Uterus (tissue), 4 donors: ENCODE results near the gene VAV3. TPM values are rescaled to one million over a fixed set of nuclear protein-coding genes. Genes with fewer than 3 reads are reported as not detected.
"Not testable (repeated sequence)": the region's sequence is repeated elsewhere in the genome, so short reads cannot be mapped to it uniquely, and the experiment has no call there.

Experiments used
- DNase-seq, 2 donors: peaks; one replicate each; pipeline ENCODE4 v3.0.0-alpha.2; 2019 to 2020
- H3K27ac ChIP-seq, 2 donors: fragments of 200-600 bp; sonication (generic); 1 replicate in 1 of 2; 2 replicates in 1 of 2; pipeline ENCODE4 v1.5.1; 2016 to 2018
- H3K27me3 ChIP-seq, 2 donors: fragments of 200-600 bp; sonication (generic); one replicate each; pipeline ENCODE4 v1.5.1; 2018 to 2019; ENCODE audit warnings: control low read depth in 1 of 2
- H3K36me3 ChIP-seq, 2 donors: fragments of 200-600 bp; sonication (generic); one replicate each; pipeline ENCODE4 v1.5.1; 2019; ENCODE audit warnings: control low read depth in 1 of 2
- H3K4me1 ChIP-seq, 2 donors: fragments of 200-600 bp; sonication (generic); one replicate each; pipeline ENCODE4 v1.5.1; 2018 to 2019; ENCODE audit warnings: control low read depth in 1 of 2
- H3K4me3 ChIP-seq, 2 donors: fragments of 200-600 bp; sonication (generic); 1 replicate in 1 of 2; 2 replicates in 1 of 2; pipeline ENCODE4 v1.5.1; 2018 to 2019; ENCODE audit warnings: mild to moderate bottlenecking in 1 of 2
- H3K9me3 ChIP-seq, 2 donors: fragments of 200-600 bp; sonication (generic); one replicate each; pipeline ENCODE4 v1.5.1; 2019; ENCODE audit warnings: control low read depth in 1 of 2
- POLR2A ChIP-seq, 2 donors: fragments of 450-650 bp; IDR thresholded peaks; one replicate each; pipeline ENCODE4 v1.6.1; 2016; ENCODE audit warnings: antibody characterized with exemption in 2 of 2, mild to moderate bottlenecking in 1 of 2, moderate library complexity in 1 of 2
- intact Hi-C: fragments of 100-400 bp; cut with DNase I; formaldehyde crosslinking; loops from one replicate; pipeline ENCODE4 v1.15.1; 2023; ENCODE audit warnings: low total_unique reads
- total RNA-seq, 4 donors: library from RNA; depleted of rRNA in 3 of 4; stranded (reverse); fragments of >200 nt in 3 of 4; gene quantifications; one replicate each; pipeline versions ENCODE4 v1.1.0 to v1.2.4, GENCODE V29; 2014 to 2023
- TF ChIP-seq, protein P1 (sequence below), 4 experiments: fragments of 200-600 bp in 2 of 4; fragments of 450-650 bp in 2 of 4; sonication (generic) in 2 of 4; IDR thresholded peaks; one replicate each; pipeline ENCODE4 v1.5.1; 2016 to 2019; ENCODE audit warnings: antibody characterized with exemption in 4 of 4, mild to moderate bottlenecking in 2 of 4, moderate library complexity in 1 of 4
- donor health status: DM: yes; HTN: yes; CAD: no.

Gene VAV3
- total RNA-seq, 4 donors from 2014 or later, result 0.88 to 22.5 (median 8.6) TPM

DNA sequence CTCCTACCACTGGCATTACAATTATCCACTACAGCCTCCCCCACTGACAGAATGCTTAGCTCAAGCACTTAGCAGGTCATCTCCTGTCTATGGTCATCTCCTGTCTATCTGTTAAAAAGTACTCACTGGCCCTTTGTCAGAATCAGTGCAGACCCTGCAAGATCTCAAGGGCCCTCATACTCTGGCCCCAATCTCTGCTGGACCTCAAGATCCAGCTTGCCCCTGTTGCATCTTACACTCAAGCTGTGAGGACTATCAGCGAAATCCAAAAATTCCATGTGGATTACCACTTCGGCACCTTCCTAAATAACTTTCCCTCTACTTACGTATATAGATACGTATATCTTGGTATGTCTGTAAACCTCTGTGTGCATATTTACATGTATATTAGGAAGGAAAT is 101.6 kb downstream of the VAV3 start:
- DNase-seq, result no peak
- Histone ChIP-seq H3K36me3 (no peaks in the 10 kb centered on the region), H3K4me3 (no peak overlapping the region), H3K27me3 (no peaks in the 10 kb centered on the region), H3K4me1 (no peaks in the 10 kb centered on the region), H3K9me3 (no peaks in the 10 kb centered on the region), H3K27ac (no peak overlapping the region)
- no peak for TF ChIP-seq POLR2A (IDR thresholded peaks at IDR 0.05)
- TF ChIP-seq, protein P1, sequence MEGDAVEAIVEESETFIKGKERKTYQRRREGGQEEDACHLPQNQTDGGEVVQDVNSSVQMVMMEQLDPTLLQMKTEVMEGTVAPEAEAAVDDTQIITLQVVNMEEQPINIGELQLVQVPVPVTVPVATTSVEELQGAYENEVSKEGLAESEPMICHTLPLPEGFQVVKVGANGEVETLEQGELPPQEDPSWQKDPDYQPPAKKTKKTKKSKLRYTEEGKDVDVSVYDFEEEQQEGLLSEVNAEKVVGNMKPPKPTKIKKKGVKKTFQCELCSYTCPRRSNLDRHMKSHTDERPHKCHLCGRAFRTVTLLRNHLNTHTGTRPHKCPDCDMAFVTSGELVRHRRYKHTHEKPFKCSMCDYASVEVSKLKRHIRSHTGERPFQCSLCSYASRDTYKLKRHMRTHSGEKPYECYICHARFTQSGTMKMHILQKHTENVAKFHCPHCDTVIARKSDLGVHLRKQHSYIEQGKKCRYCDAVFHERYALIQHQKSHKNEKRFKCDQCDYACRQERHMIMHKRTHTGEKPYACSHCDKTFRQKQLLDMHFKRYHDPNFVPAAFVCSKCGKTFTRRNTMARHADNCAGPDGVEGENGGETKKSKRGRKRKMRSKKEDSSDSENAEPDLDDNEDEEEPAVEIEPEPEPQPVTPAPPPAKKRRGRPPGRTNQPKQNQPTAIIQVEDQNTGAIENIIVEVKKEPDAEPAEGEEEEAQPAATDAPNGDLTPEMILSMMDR (IDR thresholded peaks at IDR 0.05), result no peak
- intact Hi-C loops, result no loop called here

DNA sequence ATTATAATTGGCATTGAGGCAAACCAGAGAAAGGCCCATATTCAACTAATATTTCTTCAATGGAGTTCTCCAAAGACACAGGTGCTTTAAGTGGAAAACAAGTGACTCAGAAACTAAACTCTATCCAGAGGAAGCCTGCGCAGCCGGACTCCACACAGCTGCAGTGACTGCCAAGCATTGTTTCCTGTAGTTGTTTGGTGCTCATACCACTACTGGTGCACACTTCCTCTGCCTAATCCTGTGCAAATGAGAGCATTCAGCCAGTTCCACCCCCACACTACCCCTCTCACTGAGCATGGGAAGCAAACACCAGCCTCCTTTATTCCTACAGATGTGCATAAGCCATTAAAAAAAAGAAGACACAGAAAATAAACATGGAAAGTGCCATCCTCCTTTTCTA is 102.9 kb downstream of the VAV3 start:
- intact Hi-C loops, result no loop called here
- Histone ChIP-seq H3K27me3 (no peaks in the 10 kb centered on the region), H3K36me3 (no peaks in the 10 kb centered on the region), H3K4me3 (no peak overlapping the region), H3K27ac (no peak overlapping the region), H3K9me3 (no peaks in the 10 kb centered on the region), H3K4me1 (no peaks in the 10 kb centered on the region)
- DNase-seq, result no peak
- TF ChIP-seq, protein P1 (IDR thresholded peaks at IDR 0.05), result no peak
- TF ChIP-seq POLR2A (IDR thresholded peaks at IDR 0.05), result no peak

DNA sequence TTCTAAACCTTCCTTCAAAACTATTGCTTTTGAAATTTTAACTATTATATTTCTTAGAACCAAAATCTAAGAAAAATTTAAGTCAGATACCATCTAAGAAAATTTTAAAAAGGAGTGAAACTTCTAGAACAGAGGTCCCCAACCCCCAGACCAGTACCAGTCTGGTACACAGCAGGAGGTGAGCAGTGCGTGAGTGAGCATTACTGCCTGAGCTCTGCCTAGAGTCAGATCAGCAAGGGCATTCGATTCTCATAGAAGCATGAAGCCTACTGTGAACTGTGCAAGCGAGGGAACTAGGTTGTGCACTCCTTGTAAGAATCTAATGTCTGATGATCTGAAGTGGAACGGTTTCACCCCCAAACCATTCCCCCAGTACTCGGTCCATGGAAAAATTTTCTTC is 106.7 kb downstream of the VAV3 start:
- no peaks in the 10 kb centered on the region for H3K9me3 ChIP-seq
- intact Hi-C loops, result no loop called here
- no peak overlapping the region for H3K4me3 ChIP-seq
- H3K27me3 ChIP-seq, result no peaks in the 10 kb centered on the region
- H3K36me3 ChIP-seq, result no peaks in the 10 kb centered on the region
- no peak for DNase-seq
- no peaks in the 10 kb centered on the region for H3K4me1 ChIP-seq
- no peak overlapping the region for H3K27ac ChIP-seq
- TF ChIP-seq POLR2A (IDR thresholded peaks at IDR 0.05), result no peak
- TF ChIP-seq, protein P1 (IDR thresholded peaks at IDR 0.05), result no peak

DNA sequence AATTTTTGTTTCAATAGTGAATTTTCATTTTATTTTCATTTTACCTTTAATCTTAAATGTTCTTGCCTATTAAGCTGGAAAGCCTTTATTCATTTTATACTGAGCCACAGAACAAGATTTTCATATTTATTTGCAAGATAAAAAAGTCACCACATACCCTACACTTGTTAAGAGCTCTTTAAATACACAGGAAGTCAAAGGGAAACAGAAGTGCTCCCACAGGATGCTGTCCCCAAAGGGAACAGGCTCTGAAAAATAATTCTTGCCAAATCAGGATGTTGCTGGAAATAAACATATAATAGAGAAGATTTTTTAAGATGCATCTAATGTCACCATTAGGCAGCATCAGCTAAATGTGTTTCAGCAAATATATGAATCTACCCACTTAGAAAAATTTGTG is 113.6 kb downstream of the VAV3 start:
- no peak for DNase-seq
- intact Hi-C loops, result no loop called here
- no peak overlapping the region for H3K4me3 ChIP-seq
- no peaks in the 10 kb centered on the region for H3K4me1 ChIP-seq
- H3K27me3 ChIP-seq, result no peaks in the 10 kb centered on the region
- TF ChIP-seq, protein P1 (IDR thresholded peaks at IDR 0.05), result no peak
- TF ChIP-seq POLR2A (IDR thresholded peaks at IDR 0.05), result no peak
- H3K36me3 ChIP-seq, result no peaks in the 10 kb centered on the region
- no peaks in the 10 kb centered on the region for H3K9me3 ChIP-seq
- no peak overlapping the region for H3K27ac ChIP-seq

DNA sequence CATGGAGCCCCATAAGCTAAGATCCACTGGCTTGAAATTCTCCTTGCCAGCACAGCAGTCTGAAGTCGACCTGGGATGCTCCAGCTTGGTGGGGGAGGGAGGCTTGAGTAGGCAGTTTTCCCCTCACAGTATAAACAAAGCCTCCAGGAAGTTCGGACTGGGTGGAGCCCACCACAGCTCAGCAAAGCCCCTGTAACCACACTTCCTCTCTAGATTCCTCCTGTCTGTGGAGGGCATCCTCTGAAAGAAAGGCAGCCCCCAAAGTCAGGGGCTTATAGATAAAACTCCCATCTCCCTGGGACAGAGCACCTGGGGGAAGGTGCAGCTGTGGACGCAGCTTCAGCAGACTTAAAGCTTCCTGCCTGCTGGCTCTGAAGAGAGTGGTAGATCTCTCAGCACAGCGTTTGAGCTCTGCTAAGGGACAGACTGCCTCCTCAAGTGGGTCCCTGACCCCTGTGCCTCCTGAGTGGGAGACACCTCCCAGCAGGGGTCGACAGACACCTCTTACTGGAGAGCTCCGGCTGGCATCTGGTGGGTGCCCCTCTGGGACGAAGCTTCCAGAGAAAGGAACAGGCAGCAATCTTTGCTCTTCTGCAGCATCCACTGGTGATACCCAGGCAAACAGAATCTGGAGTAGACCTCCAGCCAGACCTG is 120.3 kb downstream of the VAV3 start:
- H3K4me1 ChIP-seq, DNase-seq, H3K36me3 ChIP-seq, H3K9me3 ChIP-seq, H3K27ac ChIP-seq, H3K4me3 ChIP-seq, H3K27me3 ChIP-seq, intact Hi-C loops: not testable (repeated sequence)

DNA sequence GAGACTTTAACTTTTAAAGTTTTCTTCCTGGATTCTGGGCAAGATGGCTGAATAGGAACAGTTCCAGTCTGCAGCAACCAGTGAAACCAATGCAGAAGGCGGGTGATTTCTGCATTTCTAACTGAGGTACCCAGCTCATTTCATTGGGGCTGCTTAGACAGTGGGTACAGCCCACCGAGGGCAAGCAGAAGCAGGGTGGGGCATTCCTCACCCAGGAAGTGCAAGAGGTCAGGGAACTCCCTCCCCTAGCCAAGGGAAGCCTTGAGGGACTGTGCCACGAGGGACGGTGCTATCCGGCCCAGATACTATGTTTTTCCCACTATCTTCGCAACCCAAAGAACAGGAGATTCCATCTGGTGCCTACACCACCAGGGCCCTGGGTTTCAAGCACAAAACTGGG is 121.0 kb downstream of the VAV3 start:
- intact Hi-C loops, result no loop called here
- no peaks in the 10 kb centered on the region for H3K9me3 ChIP-seq
- no peak overlapping the region for H3K27ac ChIP-seq
- H3K4me1 ChIP-seq, result no peaks in the 10 kb centered on the region
- H3K27me3 ChIP-seq, result no peaks in the 10 kb centered on the region
- no peaks in the 10 kb centered on the region for H3K36me3 ChIP-seq
- no peak for DNase-seq
- H3K4me3 ChIP-seq, result no peak overlapping the region
- no peak for TF ChIP-seq POLR2A (IDR thresholded peaks at IDR 0.05)
- TF ChIP-seq, protein P1 (IDR thresholded peaks at IDR 0.05), result no peak
